B cell (primary cell): ENCODE data around the gene SH3D19. TPM values are rescaled to one million over a fixed set of nuclear protein-coding genes. Genes with fewer than 3 reads are reported as not detected.
"Not testable (repeated sequence)": the region's sequence is repeated elsewhere in the genome, so short reads cannot be mapped to it uniquely, and the experiment has no call there.

Experiments
- ATAC-seq: fragments of 200-7000 bp; cut with Tn5 transposase; one replicate; pipeline ENCODE4 v1.10.0; 2021; ENCODE audit warnings: low read depth, mild to moderate bottlenecking, moderate number of reproducible peaks, moderate library complexity
- CTCF ChIA-PET: fragments of 350-600 bp; sonication (Branson Sonifier 250); formaldehyde crosslinking; loops from one replicate; lab custom pipeline; 2021; ENCODE audit warnings: antibody characterized with exemption, inconsistent platforms; lab: Charles Lee
- POLR2A ChIA-PET: fragments of 350-600 bp; sonication (Branson Sonifier 250); formaldehyde crosslinking; loops from one replicate; lab custom pipeline; 2021; ENCODE audit warnings: antibody characterized with exemption; lab: Charles Lee
- DNase-seq: peaks from one replicate; pipeline ENCODE4 v3.0.0; 2013
- H2AFZ ChIP-seq: 2 replicates; pipeline ENCODE4 v1.6.1; 2012; ENCODE audit warnings: mild to moderate bottlenecking, low read depth, low read length; ENCODE audit not compliant: insufficient read depth, poor library complexity, severe bottlenecking
- H3K27ac ChIP-seq, 2 donors: 1 replicate in 1 of 2; 2 replicates in 1 of 2; pipeline ENCODE4 v1.5.1; 2012 to 2013; ENCODE audit warnings: low read length in 2 of 2, mild to moderate bottlenecking in 2 of 2, moderate library complexity in 1 of 2
- H3K27me3 ChIP-seq, 4 experiments: fragments of 200-600 bp in 1 of 4; sonication (generic) in 1 of 4; replicated peaks in 1 of 4; 1 replicate in 2 of 4; 2 replicates in 2 of 4; pipeline versions ENCODE4 v1.6.1 to v1.7.0; 2013 to 2016; ENCODE audit warnings: low read length in 3 of 4, mild to moderate bottlenecking in 2 of 4, mixed read lengths in 1 of 4, moderate library complexity in 1 of 4; ENCODE audit not compliant: insufficient read depth in 4 of 4, control insufficient read depth in 3 of 4; ENCODE audit errors: control extremely low read depth in 1 of 4
- H3K36me3 ChIP-seq, 2 experiments: replicated peaks in 1 of 2; 1 replicate in 1 of 2; 2 replicates in 1 of 2; pipeline versions ENCODE4 v1.6.1 to v1.7.1; 2013; ENCODE audit warnings: low read length in 1 of 2; ENCODE audit not compliant: insufficient read depth in 2 of 2, control insufficient read depth in 1 of 2; ENCODE audit errors: control extremely low read depth in 1 of 2, extremely low read depth in 1 of 2
- H3K4me1 ChIP-seq, 2 donors: fragments of 200-600 bp in 1 of 2; sonication (generic) in 1 of 2; 1 replicate in 1 of 2; 2 replicates in 1 of 2; pipeline versions ENCODE4 v1.5.1 to v1.6.1; 2013 to 2017; ENCODE audit warnings: low read length in 2 of 2; ENCODE audit not compliant: control insufficient read depth in 2 of 2, insufficient read depth in 2 of 2
- H3K4me2 ChIP-seq: replicated peaks from 2 replicates; pipeline ENCODE3; 2012; ENCODE audit warnings: mild to moderate bottlenecking, low read depth, low read length; ENCODE audit not compliant: poor library complexity, severe bottlenecking
- H3K4me3 ChIP-seq, 5 experiments: fragments of 200-600 bp in 1 of 5; sonication (generic) in 1 of 5; 1 replicate in 3 of 5; 2 replicates in 2 of 5; pipeline versions ENCODE4 v1.5.1 to v1.7.0; 2011 to 2016; ENCODE audit warnings: low read length in 4 of 5, mild to moderate bottlenecking in 4 of 5, low read depth in 2 of 5, control low read depth in 1 of 5, moderate library complexity in 1 of 5; ENCODE audit not compliant: insufficient read depth in 1 of 5; ENCODE audit errors: control extremely low read depth in 1 of 5, extremely low read depth in 1 of 5
- H3K79me2 ChIP-seq: fragments of 200-600 bp; sonication (generic); one replicate; pipeline ENCODE4 v1.6.0; 2016; ENCODE audit warnings: low read length; ENCODE audit not compliant: control insufficient read depth, insufficient read depth
- H3K9ac ChIP-seq: fragments of 200-600 bp; sonication (generic); 2 replicates; pipeline ENCODE4 v1.6.1; 2017; ENCODE audit warnings: mild to moderate bottlenecking, low read length, moderate library complexity
- H3K9me3 ChIP-seq, 3 donors: one replicate each; pipeline versions ENCODE4 v1.6.1 to v1.7.1; 2013; ENCODE audit warnings: low read length in 2 of 3; ENCODE audit not compliant: control insufficient read depth in 2 of 3, insufficient read depth in 1 of 3; ENCODE audit errors: control extremely low read depth in 1 of 3
- H4K20me1 ChIP-seq: 2 replicates; pipeline ENCODE4 v1.6.0; 2012; ENCODE audit warnings: mild to moderate bottlenecking, low read length; ENCODE audit not compliant: insufficient read depth, control insufficient read depth, poor library complexity, severe bottlenecking
- H3K27ac Mint-ChIP-seq: one replicate; pipeline ENCODE4 v1.8.0; 2021; ENCODE audit warnings: mixed read lengths
- H3K27me3 Mint-ChIP-seq: one replicate; pipeline ENCODE4 v1.8.0; 2021; ENCODE audit warnings: mixed read lengths
- H3K4me1 Mint-ChIP-seq: one replicate; pipeline ENCODE4 v1.8.0; 2021; ENCODE audit warnings: mixed read lengths
- H3K4me3 Mint-ChIP-seq: one replicate; pipeline ENCODE4 v1.8.0; 2021; ENCODE audit warnings: mixed read lengths
- H3K9me3 Mint-ChIP-seq: one replicate; pipeline ENCODE4 v1.8.0; 2022; ENCODE audit warnings: mixed read lengths; ENCODE audit not compliant: insufficient read depth
- CTCF ChIP-seq: fragments of 200-600 bp; IDR thresholded peaks from one replicate; pipeline ENCODE4 v1.8.0; 2022; ENCODE audit warnings: antibody characterized with exemption, mild to moderate bottlenecking
- EZH2 ChIP-seq: IDR thresholded peaks from 2 replicates; pipeline ENCODE4 v1.6.1; 2012; ENCODE audit warnings: borderline replicate concordance, low read depth, mild to moderate bottlenecking, moderate library complexity, low read length; ENCODE audit not compliant: insufficient read depth, poor library complexity, severe bottlenecking
- WGBS: methylation state at CpG from one replicate; pipeline ENCODE4 v1.1.5; 2013; ENCODE audit warnings: missing lambda C conversion rate; ENCODE audit not compliant: insufficient coverage; 5-methylcytosine and 5-hydroxymethylcytosine counted together
- intact Hi-C: fragments of 100-400 bp; cut with micrococcal nuclease; formaldehyde crosslinking; loops from one replicate; pipeline ENCODE4 v1.10.0; 2022
- polyA plus RNA-seq: library from polyadenylated mRNA; depleted of rRNA; stranded (reverse); fragments of >200 nt; gene quantifications from 2 replicates; pipeline ENCODE4 v1.2.3, GENCODE V29; 2012
- total RNA-seq, 2 donors: library from RNA; stranded (reverse); fragments of 120-200 nt in 1 of 2; gene quantifications; 1 replicate in 1 of 2; 2 replicates in 1 of 2; pipeline versions ENCODE4 v1.2.3 to v1.2.4, GENCODE V29; 2013 to 2022

SH3D19 gene
- total and polyA plus RNA-seq, 2 donors (not counting 1 experiment from before 2014, with no cell fraction given) = 0.01 TPM; not detected in 1

GRCh38 chr4:151238477-151238876 lies 86.9 kb downstream of the SH3D19 start:
- Histone ChIP-seq H4K20me1 (no peaks in the 10 kb centered on the region), H3K27ac (no peak overlapping the region), H3K36me3 (no peaks in the 10 kb centered on the region), H3K27me3 (no peaks in the 10 kb centered on the region), H3K9ac (no peak overlapping the region), H2AFZ (no peak overlapping the region), H3K79me2 (no peaks in the 10 kb centered on the region), H3K4me2 (no peak overlapping the region), H3K9me3 (peaks cover 0 to 11% (median 0%) of the 10 kb centered on the region in 3 donors), H3K4me1 (no peaks in the 10 kb centered on the region), H3K4me3 (no peak overlapping the region)
- Mint-ChIP-seq H3K4me3 (no peak overlapping the region), H3K27ac (no peak overlapping the region), H3K4me1 (no peaks in the 10 kb centered on the region), H3K27me3 (peaks cover 11% of the 10 kb centered on the region), H3K9me3 (no peaks in the 10 kb centered on the region)
- intact Hi-C loops = no loop called here
- POLR2A ChIA-PET = no interaction called here
- CTCF ChIA-PET = no interaction called here
- no peak for DNase-seq
- WGBS = no CpG with 5 or more reads among the region's 3 CpGs
- ATAC-seq = no peak
- TF ChIP-seq EZH2 = no peak
- TF ChIP-seq CTCF = no peak

DNA sequence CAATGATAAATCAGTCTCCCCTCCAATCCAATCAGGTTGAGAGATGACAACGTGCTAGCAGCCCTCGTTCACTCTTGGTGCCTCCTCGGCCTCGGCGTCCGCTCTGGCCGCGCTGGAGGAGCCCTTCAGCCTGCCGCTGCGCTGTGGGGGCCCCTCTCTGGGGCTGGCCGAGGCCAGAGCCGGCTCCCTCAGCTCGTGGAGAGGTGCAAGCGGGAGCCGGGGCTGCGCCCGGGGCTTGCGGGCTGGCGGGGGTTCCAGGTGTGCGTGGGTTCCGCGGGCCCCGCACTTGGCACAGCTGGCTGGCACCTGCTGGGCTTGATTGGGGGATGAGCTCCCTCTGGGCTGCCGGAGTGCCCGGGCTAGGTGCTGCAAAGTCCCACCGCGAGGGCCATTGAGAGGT lies 89.4 kb downstream of the SH3D19 start:
- WGBS = 96% methylated on average over 27 of the region's 27 CpGs
- no peak overlapping the region for H3K27ac Mint-ChIP-seq
- Histone ChIP-seq H3K79me2 (no peaks in the 10 kb centered on the region), H3K36me3 (no peaks in the 10 kb centered on the region), H3K4me3 (no peak overlapping the region), H3K9ac (no peak overlapping the region), H3K27me3 (no peaks in the 10 kb centered on the region), H3K4me2 (no peak overlapping the region), H3K4me1 (no peaks in the 10 kb centered on the region), H4K20me1 (no peaks in the 10 kb centered on the region), H2AFZ (no peak overlapping the region), H3K27ac (no peak overlapping the region), H3K9me3 (peaks cover 0 to 11% (median 0%) of the 10 kb centered on the region in 3 donors)
- intact Hi-C loops = no loop called here
- no peaks in the 10 kb centered on the region for H3K9me3 Mint-ChIP-seq
- no peak for DNase-seq
- TF ChIP-seq EZH2 (no peak), CTCF (no peak)
- CTCF ChIA-PET = no interaction called here
- H3K4me3 Mint-ChIP-seq = no peak overlapping the region
- H3K27me3 Mint-ChIP-seq = peaks cover 11% of the 10 kb centered on the region
- no peak for ATAC-seq
- POLR2A ChIA-PET = no interaction called here
- no peaks in the 10 kb centered on the region for H3K4me1 Mint-ChIP-seq

DNA sequence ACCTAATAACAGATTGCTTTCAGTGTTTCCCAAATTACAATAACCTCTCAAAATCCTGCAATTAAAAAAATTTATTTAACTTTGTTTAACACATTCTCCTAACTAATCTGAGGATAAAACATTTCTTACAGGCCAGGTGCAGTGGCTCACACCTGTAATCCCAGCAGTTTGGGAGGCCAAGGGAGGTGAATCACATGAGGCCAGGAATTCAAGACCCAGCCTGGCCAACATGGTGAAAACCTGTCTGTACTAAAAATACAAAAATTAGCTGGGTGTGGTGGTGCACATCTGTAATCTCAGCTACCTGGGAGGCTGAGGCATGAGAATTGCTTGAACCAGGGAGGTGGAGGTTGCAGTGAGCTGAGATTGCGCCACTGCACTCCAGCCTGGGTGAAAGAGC lies 90.0 kb downstream of the SH3D19 start:
- no CpG with 5 or more reads among the region's 1 CpG for WGBS
- DNase-seq, intact Hi-C loops, ATAC-seq, H3K4me3 Mint-ChIP-seq, H3K4me1 Mint-ChIP-seq, H3K4me3 ChIP-seq, H3K27me3 ChIP-seq, H2AFZ ChIP-seq, H3K79me2 ChIP-seq, H3K27ac ChIP-seq, POLR2A ChIA-PET, H3K4me1 ChIP-seq, H3K27ac Mint-ChIP-seq, H3K9ac ChIP-seq, H4K20me1 ChIP-seq, H3K4me2 ChIP-seq, CTCF ChIA-PET, H3K36me3 ChIP-seq, H3K9me3 Mint-ChIP-seq: not testable (repeated sequence)
- H3K27me3 Mint-ChIP-seq = peaks cover 11% of the 10 kb centered on the region
- H3K9me3 ChIP-seq = peaks cover 0 to 11% (median 0%) of the 10 kb centered on the region in 3 donors
